SU-DHL-6 (cell line): ENCODE measurements around the gene FKBP8.

Experiments
- CTCF ChIP-seq: fragments of 200-600 bp; sonication (generic); IDR thresholded peaks from one replicate; pipeline ENCODE4 v1.5.1; 2017; ENCODE audit warnings: antibody characterized with exemption, mild to moderate bottlenecking, low read length, moderate library complexity; ENCODE audit not compliant: insufficient read depth, poor library complexity, severe bottlenecking
- EZH2phosphoT487 ChIP-seq: fragments of 200-600 bp; sonication (generic), shearing (Covaris generic); conservative IDR thresholded peaks from 2 replicates; pipeline ENCODE4 v1.6.1; 2018; ENCODE audit warnings: mild to moderate bottlenecking, antibody characterized with exemption, low read length, moderate library complexity, mixed read lengths

- TF ChIP-seq CTCF: no peak
- no peak for TF ChIP-seq EZH2phosphoT487
These were observed 572 bp upstream of the FKBP8 start for GRCh38 chr19:18543814-18544475.
